Measurements from ENCODE around the gene APIP. TPM values are rescaled to one million over a fixed set of nuclear protein-coding genes. Genes with fewer than 3 reads are reported as not detected.
"Not testable (repeated sequence)": the region's sequence is repeated elsewhere in the genome, so short reads cannot be mapped to it uniquely, and the experiment has no call there.

Gene APIP
- total RNA-seq, 1 donor from 2014 or later, result 23.5 TPM

DNA sequence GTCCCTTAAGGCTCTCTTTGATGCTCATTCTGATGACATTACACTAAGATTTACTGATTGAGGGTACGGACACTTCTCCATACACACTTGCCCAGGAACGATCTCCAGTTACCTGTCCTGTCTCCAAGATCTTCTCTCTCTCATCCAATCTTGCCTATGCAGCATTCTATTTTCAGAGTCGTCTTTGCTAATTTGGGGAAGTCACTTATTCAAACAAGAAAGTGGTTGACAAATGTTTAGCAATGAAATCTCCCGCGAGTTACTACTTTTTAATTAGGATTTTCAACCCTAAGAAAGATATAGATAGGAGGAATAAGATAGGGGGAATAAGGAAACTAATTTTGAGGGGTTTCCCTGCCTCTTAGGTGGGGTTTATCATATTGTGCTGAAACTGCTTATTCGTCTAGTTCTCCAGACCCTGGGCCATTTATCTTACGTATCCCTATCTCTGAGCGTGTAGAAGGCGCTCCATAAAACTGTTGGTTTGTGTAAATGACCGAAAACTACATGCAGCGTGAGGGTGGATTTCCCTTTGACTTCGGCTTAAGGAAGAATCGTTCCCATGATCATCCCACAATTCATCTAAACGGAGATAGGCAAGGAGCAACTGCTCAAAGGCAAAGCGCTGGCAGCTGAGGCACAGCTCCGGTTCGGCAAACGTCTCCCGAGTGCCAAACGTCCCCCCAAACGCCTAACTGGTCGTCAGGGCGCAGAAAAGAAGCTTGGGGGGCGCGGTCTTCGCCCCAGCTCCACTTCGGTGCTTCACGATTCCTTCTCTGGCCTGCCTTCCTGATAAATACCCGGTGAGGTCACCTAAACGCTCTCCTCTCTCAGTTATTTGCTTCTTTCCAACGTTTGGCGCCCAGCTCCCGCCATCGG lies 804 bp downstream of the APIP start:
- no peak for DNase-seq (ENCODE audit: low spot score, unreplicated experiment)
- Mint-ChIP-seq H3K27ac (peak overlapping the region; percentile 98), H3K27me3 (no peaks in the 10 kb centered on the region), H3K4me1 (ENCODE audit: low read depth) (peaks cover 21% of the 10 kb centered on the region), H3K36me3 (ENCODE audit: insufficient read depth) (peaks cover 16% of the 10 kb centered on the region), H3K4me3 (ENCODE audit: low read depth) (peak overlapping the region; percentile 99), H3K9me3 (ENCODE audit: low read depth) (peaks cover 6% of the 10 kb centered on the region)
- TF ChIP-seq, protein P1, sequence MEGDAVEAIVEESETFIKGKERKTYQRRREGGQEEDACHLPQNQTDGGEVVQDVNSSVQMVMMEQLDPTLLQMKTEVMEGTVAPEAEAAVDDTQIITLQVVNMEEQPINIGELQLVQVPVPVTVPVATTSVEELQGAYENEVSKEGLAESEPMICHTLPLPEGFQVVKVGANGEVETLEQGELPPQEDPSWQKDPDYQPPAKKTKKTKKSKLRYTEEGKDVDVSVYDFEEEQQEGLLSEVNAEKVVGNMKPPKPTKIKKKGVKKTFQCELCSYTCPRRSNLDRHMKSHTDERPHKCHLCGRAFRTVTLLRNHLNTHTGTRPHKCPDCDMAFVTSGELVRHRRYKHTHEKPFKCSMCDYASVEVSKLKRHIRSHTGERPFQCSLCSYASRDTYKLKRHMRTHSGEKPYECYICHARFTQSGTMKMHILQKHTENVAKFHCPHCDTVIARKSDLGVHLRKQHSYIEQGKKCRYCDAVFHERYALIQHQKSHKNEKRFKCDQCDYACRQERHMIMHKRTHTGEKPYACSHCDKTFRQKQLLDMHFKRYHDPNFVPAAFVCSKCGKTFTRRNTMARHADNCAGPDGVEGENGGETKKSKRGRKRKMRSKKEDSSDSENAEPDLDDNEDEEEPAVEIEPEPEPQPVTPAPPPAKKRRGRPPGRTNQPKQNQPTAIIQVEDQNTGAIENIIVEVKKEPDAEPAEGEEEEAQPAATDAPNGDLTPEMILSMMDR (IDR thresholded peaks at IDR 0.05; ENCODE audit: unreplicated experiment), result no peak

DNA sequence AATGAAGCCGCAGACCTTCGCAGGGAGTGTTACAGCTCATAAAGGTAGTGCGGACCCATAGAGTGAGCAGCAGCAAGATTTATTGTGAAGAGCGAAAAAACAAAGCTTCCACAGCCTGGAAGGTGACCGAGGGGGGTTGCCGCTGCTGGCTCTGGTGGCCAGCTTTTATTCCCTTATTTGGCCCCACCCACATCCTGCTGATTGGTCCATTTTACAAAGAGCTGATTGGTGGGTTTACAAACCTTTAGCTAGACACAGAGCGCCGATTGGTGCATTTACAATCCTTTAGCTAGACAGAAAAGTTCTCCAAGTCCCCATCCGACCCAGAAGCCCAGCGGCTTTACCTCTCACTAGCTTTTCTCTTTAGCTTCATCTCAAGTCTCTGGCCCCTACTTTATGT lies 2.6 kb downstream of the APIP start:
- peaks cover 16% of the 10 kb centered on the region for H3K36me3 Mint-ChIP-seq (ENCODE audit: insufficient read depth)
- H3K27me3 Mint-ChIP-seq; H3K27ac Mint-ChIP-seq; H3K9me3 Mint-ChIP-seq (ENCODE audit: low read depth); H3K4me3 Mint-ChIP-seq (ENCODE audit: low read depth); DNase-seq (ENCODE audit: low spot score, unreplicated experiment): not testable (repeated sequence)
- peaks cover 20% of the 10 kb centered on the region for H3K4me1 Mint-ChIP-seq (ENCODE audit: low read depth)

DNA sequence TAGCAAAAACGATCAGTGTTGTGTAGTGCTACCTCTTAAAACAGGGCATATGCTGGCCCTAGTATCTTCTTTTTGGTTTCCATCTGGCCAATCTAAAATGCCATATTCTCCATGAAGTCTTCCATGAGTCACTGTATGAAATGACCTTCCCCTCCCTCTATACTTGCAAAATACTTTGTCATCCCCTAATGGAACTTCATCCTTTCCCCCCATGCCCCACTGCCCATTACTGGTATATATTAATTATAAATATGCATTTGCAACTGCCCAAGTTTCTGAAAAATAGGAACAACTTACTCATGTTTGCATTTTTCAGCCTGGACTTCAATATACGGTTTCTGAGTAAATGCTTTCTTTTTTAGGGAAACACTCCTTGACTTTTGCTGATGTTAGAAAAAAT lies 4.5 kb downstream of the APIP start:
- H3K27me3 Mint-ChIP-seq, result no peaks in the 10 kb centered on the region
- peaks cover 17% of the 10 kb centered on the region for H3K36me3 Mint-ChIP-seq (ENCODE audit: insufficient read depth)
- DNase-seq (ENCODE audit: low spot score, unreplicated experiment), result no peak
- peaks cover 6% of the 10 kb centered on the region for H3K9me3 Mint-ChIP-seq (ENCODE audit: low read depth)
- H3K27ac Mint-ChIP-seq, result no peak overlapping the region
- peaks cover 5% of the 10 kb centered on the region for H3K4me1 Mint-ChIP-seq (ENCODE audit: low read depth)
- TF ChIP-seq, protein P1 (IDR thresholded peaks at IDR 0.05; ENCODE audit: unreplicated experiment), result no peak
- no peak overlapping the region for H3K4me3 Mint-ChIP-seq (ENCODE audit: low read depth)

DNA sequence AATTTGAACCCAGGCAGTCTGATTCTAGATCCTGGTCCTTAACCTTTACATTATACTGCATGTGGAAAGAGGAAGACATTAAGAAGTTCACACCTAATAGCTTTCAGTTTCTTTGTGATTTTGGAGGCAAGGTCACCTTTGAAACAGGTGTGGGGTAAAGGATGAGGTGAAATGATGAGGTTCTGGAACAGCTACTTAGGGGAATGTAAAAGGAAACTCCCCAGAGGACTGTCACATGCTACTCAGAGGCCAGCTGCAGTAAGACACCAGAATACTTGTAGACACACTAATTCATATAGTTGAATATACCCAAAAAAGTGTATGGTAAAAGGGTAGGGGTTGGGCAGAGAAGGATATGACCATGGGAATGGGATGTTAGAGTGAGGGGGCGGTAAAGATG lies 5.4 kb downstream of the APIP start:
- TF ChIP-seq, protein P1 (IDR thresholded peaks at IDR 0.05; ENCODE audit: unreplicated experiment), result no peak
- peaks cover 6% of the 10 kb centered on the region for H3K9me3 Mint-ChIP-seq (ENCODE audit: low read depth)
- peaks cover 23% of the 10 kb centered on the region for H3K36me3 Mint-ChIP-seq (ENCODE audit: insufficient read depth)
- no peak for DNase-seq (ENCODE audit: low spot score, unreplicated experiment)
- no peak overlapping the region for H3K4me3 Mint-ChIP-seq (ENCODE audit: low read depth)
- no peak overlapping the region for H3K27ac Mint-ChIP-seq
- H3K4me1 Mint-ChIP-seq (ENCODE audit: low read depth), result peaks cover 5% of the 10 kb centered on the region
- H3K27me3 Mint-ChIP-seq, result no peaks in the 10 kb centered on the region

GRCh38 chr11:34909955-34910354 lies 6.2 kb downstream of the APIP start:
- TF ChIP-seq, protein P1 (IDR thresholded peaks at IDR 0.05; ENCODE audit: unreplicated experiment), result no peak
- Mint-ChIP-seq H3K27me3 (no peaks in the 10 kb centered on the region), H3K36me3 (ENCODE audit: insufficient read depth) (peaks cover 24% of the 10 kb centered on the region), H3K4me1 (ENCODE audit: low read depth) (peaks cover under 1% of the 10 kb centered on the region), H3K4me3 (ENCODE audit: low read depth) (no peak overlapping the region), H3K9me3 (ENCODE audit: low read depth) (peaks cover 9% of the 10 kb centered on the region), H3K27ac (no peak overlapping the region)
- no peak for DNase-seq (ENCODE audit: low spot score, unreplicated experiment)

DNA sequence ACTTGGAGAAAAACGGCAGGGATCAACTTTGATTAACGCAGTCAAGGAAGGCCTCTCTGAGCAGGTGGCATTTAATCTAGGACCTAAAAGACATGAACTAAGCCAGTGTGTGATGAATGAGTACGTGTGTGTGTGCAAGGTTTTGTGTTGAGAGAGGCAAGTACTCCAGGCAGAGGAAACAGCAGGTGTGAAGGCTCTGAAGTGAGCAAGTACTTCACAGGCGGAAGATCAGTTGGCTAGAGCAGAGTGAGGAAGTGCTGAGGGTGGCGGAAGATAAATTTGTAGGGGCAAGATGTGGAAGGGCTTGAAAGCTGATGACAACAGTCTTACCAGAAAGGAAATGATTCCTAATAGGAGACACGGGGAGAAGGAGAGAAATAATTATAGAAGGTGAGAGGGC lies 6.8 kb downstream of the APIP start:
- TF ChIP-seq, protein P1 (IDR thresholded peaks at IDR 0.05; ENCODE audit: unreplicated experiment), result no peak

More for the DNA sequence above, 6.8 kb downstream of the APIP start:
- H3K4me3 Mint-ChIP-seq (ENCODE audit: low read depth), result no peak overlapping the region
- no peaks in the 10 kb centered on the region for H3K27me3 Mint-ChIP-seq
- H3K4me1 Mint-ChIP-seq (ENCODE audit: low read depth), result no peaks in the 10 kb centered on the region
- H3K27ac Mint-ChIP-seq, result no peak overlapping the region
- no peak for DNase-seq (ENCODE audit: low spot score, unreplicated experiment)
- H3K9me3 Mint-ChIP-seq (ENCODE audit: low read depth), result peaks cover 15% of the 10 kb centered on the region
- H3K36me3 Mint-ChIP-seq (ENCODE audit: insufficient read depth), result peaks cover 29% of the 10 kb centered on the region

Measured in progenitor cell of endocrine pancreas (in vitro differentiated cells).